IPS-15b (cell line): ENCODE results near the gene TMPRSS11B.
"Not testable (repeated sequence)": the region's sequence is repeated elsewhere in the genome, so short reads cannot be mapped to it uniquely, and the experiment has no call there.

ENCODE experiments used
- H3K27me3 ChIP-seq: one replicate; pipeline ENCODE4 v1.6.1; 2013; ENCODE audit warnings: low read length; ENCODE audit not compliant: control insufficient read depth, insufficient read depth
- H3K36me3 ChIP-seq: one replicate; pipeline ENCODE4 v1.6.1; 2013; ENCODE audit warnings: low read length; ENCODE audit not compliant: control insufficient read depth, insufficient read depth
- H3K4me1 ChIP-seq: one replicate; pipeline ENCODE4 v1.6.1; 2013; ENCODE audit warnings: mild to moderate bottlenecking, low read length; ENCODE audit not compliant: control insufficient read depth, insufficient read depth
- H3K4me3 ChIP-seq: one replicate; pipeline ENCODE4 v1.5.1; 2013; ENCODE audit warnings: low read depth, low read length
- H3K9ac ChIP-seq: one replicate; pipeline ENCODE4 v1.6.1; 2013; ENCODE audit warnings: low read depth, mild to moderate bottlenecking, low read length
- H3K9me3 ChIP-seq: one replicate; pipeline ENCODE4 v1.6.1; 2013; ENCODE audit warnings: mild to moderate bottlenecking, low read length; ENCODE audit not compliant: control insufficient read depth, insufficient read depth

Gene TMPRSS11B

DNA sequence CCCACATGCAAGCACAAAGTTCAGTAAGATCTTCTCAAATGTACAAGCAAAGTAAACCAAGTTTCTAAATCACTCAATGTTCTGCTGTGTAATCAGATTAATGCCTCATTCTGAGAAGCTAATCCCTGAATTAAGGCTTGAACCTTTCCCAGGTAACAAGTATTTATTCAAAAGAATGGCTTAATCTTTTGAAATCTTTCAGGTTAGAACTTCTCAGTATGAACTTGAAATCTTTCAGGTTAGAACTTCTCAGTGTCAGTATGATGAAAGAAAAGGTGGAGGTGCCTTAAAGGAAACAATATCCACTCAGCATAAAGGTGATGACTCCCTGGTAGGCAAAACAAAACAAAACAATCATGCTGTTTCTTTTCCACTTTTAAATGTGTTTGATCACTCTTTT is 29.0 kb downstream of the TMPRSS11B start:
- Histone ChIP-seq H3K4me1 (peaks cover 9% of the 10 kb centered on the region), H3K4me3 (no peak overlapping the region), H3K9me3 (no peaks in the 10 kb centered on the region), H3K36me3 (no peaks in the 10 kb centered on the region), H3K27me3 (no peaks in the 10 kb centered on the region), H3K9ac (no peak overlapping the region)

- Histone ChIP-seq H3K4me1 (no peaks in the 10 kb centered on the region), H3K4me3 (no peak overlapping the region), H3K9ac (no peak overlapping the region)
Measured at GRCh38 chr4:68209003-68209402, 36.5 kb downstream of the TMPRSS11B start.

GRCh38 chr4:68194305-68194704 is 51.2 kb downstream of the TMPRSS11B start:
- H3K9ac ChIP-seq, H3K27me3 ChIP-seq, H3K36me3 ChIP-seq, H3K4me1 ChIP-seq, H3K9me3 ChIP-seq, H3K4me3 ChIP-seq: not testable (repeated sequence)

More at GRCh38 chr4:68209003-68209402, 36.5 kb downstream of the TMPRSS11B start:
- Histone ChIP-seq H3K36me3 (no peaks in the 10 kb centered on the region), H3K9me3 (no peaks in the 10 kb centered on the region), H3K27me3 (no peaks in the 10 kb centered on the region)

DNA sequence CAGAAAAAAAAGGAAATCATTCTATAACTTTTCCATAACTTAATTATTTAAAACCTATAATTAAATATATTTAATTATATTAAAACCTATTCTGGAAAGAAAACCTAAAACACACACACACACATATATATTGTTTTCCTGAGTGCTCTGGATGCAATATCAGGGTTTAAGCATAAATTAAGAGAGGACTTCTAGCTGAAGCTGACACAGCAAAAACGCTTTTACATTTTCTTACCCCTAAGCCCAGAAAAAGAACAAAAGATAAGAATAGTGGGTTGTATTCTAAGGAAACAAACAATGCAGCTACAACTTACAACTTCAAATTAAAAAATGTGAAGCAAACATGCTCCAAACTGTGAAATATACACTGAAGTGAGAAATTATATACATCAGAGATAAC is 52.3 kb downstream of the TMPRSS11B start:
- no peaks in the 10 kb centered on the region for H3K36me3 ChIP-seq
- no peaks in the 10 kb centered on the region for H3K27me3 ChIP-seq

GRCh38 chr4:68187145-68187544 is 58.3 kb downstream of the TMPRSS11B start:
- Histone ChIP-seq H3K36me3 (no peaks in the 10 kb centered on the region), H3K27me3 (no peaks in the 10 kb centered on the region), H3K4me3 (no peak overlapping the region), H3K9me3 (no peaks in the 10 kb centered on the region), H3K9ac (no peak overlapping the region), H3K4me1 (no peaks in the 10 kb centered on the region)

More for the DNA sequence above, 52.3 kb downstream of the TMPRSS11B start:
- H3K4me3 ChIP-seq = no peak overlapping the region
- no peak overlapping the region for H3K9ac ChIP-seq
- H3K4me1 ChIP-seq = no peaks in the 10 kb centered on the region
- peaks cover 2% of the 10 kb centered on the region for H3K9me3 ChIP-seq

GRCh38 chr4:68184923-68185322 is 60.6 kb downstream of the TMPRSS11B start:
- Histone ChIP-seq H3K27me3 (no peaks in the 10 kb centered on the region), H3K4me1 (no peaks in the 10 kb centered on the region), H3K9ac (no peak overlapping the region), H3K36me3 (no peaks in the 10 kb centered on the region), H3K9me3 (no peaks in the 10 kb centered on the region), H3K4me3 (no peak overlapping the region)

DNA sequence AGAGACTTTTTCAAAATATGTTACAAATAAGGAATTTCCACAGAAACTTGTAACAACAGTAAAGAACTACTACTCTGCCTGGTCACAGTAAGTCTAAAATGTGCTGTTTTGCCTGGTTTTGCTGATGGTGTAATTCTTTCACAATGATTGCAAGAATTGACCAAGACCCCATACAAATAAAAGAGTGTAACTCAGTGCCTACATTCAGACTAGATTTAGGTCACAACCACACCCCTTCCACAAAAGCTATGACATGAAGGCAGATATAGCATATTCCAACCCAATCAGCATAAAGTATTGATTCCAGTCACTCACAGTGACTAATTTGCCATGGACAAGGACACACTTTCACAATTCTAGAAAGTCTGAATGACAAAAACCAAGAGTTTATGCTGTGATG is 62.1 kb downstream of the TMPRSS11B start:
- Histone ChIP-seq H3K4me1 (no peaks in the 10 kb centered on the region), H3K9ac (no peak overlapping the region), H3K4me3 (no peak overlapping the region), H3K36me3 (no peaks in the 10 kb centered on the region), H3K9me3 (no peaks in the 10 kb centered on the region), H3K27me3 (no peaks in the 10 kb centered on the region)

GRCh38 chr4:68182382-68182820 is 63.1 kb downstream of the TMPRSS11B start:
- Histone ChIP-seq H3K4me3 (no peak overlapping the region), H3K36me3 (no peaks in the 10 kb centered on the region), H3K27me3 (no peaks in the 10 kb centered on the region), H3K9me3 (no peaks in the 10 kb centered on the region), H3K9ac (no peak overlapping the region), H3K4me1 (no peaks in the 10 kb centered on the region)

- no peaks in the 10 kb centered on the region for H3K36me3 ChIP-seq
- H3K4me1 ChIP-seq = no peaks in the 10 kb centered on the region
- no peaks in the 10 kb centered on the region for H3K9me3 ChIP-seq
- H3K27me3 ChIP-seq = no peaks in the 10 kb centered on the region
- H3K4me3 ChIP-seq = no peak overlapping the region
- H3K9ac ChIP-seq = no peak overlapping the region
Measured at GRCh38 chr4:68180849-68181526, 64.5 kb downstream of the TMPRSS11B start.

DNA sequence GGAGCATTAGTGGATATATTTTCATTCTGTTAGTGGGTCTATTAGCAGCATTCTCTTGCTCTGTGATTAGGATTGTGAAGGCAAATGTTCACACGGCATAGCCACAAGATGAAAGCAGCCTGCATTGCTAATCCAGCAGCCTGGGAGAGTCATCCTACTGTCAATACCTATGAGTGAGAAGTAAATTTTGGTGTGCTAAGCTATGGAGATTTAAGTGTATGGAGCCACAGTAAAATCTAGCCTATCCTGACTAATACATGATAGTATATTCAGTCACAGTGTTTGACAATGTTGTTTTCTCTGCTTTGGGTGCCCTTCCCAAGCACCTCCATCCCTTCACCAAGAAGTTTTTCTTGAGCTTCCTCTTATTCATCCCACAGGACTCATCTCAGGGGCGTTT is 68.6 kb downstream of the TMPRSS11B start:
- Histone ChIP-seq H3K9ac (no peak overlapping the region), H3K36me3 (no peaks in the 10 kb centered on the region), H3K9me3 (peaks cover 3% of the 10 kb centered on the region), H3K27me3 (no peaks in the 10 kb centered on the region), H3K4me3 (no peak overlapping the region), H3K4me1 (no peaks in the 10 kb centered on the region)
